ENCODE data around the gene CELF4. TPM values are rescaled to one million over a fixed set of nuclear protein-coding genes. Genes with fewer than 3 reads are reported as not detected.

CELF4 gene
- total RNA-seq, 2 donors from 2014 or later: 0.22 to 3.9 TPM

DNA sequence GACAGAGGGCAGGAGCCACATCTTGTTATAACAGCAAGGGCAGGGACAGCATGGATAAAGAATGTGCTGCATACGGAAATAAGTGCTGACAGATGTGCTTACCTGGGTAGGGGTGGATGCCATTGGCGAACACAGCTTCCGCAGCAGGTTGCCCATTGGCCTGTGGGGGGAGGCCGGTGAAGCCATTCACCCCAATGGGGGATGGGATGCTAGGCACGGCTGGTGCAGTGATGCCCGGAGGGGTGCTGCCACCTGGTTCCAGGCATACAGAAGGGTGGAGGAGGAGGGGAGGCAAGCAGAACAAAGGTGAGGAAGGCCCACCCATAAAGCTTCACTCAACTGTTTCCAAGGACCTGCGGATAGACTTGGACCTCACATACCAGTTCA is 294.9 kb downstream of the CELF4 start:
- no peak for DNase-seq (ENCODE audit: low spot score)
- no peaks in the 10 kb centered on the region for H3K9me3 ChIP-seq
- no peaks in the 10 kb centered on the region for H3K4me1 ChIP-seq
- H3K4me3 ChIP-seq: no peak overlapping the region
- H3K27ac ChIP-seq: no peak overlapping the region
- TF ChIP-seq, protein P1, sequence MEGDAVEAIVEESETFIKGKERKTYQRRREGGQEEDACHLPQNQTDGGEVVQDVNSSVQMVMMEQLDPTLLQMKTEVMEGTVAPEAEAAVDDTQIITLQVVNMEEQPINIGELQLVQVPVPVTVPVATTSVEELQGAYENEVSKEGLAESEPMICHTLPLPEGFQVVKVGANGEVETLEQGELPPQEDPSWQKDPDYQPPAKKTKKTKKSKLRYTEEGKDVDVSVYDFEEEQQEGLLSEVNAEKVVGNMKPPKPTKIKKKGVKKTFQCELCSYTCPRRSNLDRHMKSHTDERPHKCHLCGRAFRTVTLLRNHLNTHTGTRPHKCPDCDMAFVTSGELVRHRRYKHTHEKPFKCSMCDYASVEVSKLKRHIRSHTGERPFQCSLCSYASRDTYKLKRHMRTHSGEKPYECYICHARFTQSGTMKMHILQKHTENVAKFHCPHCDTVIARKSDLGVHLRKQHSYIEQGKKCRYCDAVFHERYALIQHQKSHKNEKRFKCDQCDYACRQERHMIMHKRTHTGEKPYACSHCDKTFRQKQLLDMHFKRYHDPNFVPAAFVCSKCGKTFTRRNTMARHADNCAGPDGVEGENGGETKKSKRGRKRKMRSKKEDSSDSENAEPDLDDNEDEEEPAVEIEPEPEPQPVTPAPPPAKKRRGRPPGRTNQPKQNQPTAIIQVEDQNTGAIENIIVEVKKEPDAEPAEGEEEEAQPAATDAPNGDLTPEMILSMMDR (IDR thresholded peaks at IDR 0.05): no peak
- no peaks in the 10 kb centered on the region for H3K36me3 ChIP-seq
- peaks cover 0 to 11% of the 10 kb centered on the region in 2 donors for H3K27me3 ChIP-seq

DNA sequence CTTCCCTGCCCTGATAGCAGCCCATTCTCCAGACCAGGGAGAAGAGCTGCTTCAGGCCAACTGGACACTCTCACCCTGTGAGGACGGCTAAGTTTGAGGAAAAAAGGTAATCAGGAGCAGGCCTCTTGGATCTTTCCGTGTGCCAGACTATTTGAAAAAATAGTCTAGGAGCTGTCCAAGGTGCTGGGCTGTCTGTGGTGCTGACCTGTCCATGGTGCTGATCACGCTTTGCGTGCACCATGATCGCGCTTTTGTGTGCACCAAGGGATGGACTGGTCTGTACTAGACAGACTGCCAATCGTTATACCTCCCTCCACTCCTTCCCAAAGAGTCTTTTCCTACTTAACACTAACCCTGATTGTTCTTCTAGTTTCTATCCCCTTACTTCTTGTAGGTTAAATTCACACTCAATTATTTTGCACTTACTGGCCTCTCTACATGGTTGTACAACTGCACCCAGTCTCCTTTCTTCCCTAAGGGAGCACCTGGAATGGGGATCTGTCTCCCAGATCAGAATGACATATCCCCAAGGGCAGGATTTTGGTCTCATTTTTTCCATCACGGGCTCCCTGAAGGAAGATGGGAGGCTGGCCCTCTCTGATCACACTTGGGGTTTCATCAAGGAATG is 295.4 kb downstream of the CELF4 start:
- H3K36me3 ChIP-seq: no peaks in the 10 kb centered on the region
- no peaks in the 10 kb centered on the region for H3K9me3 ChIP-seq
- no peaks in the 10 kb centered on the region for H3K4me1 ChIP-seq
- H3K27ac ChIP-seq: no peak overlapping the region
- TF ChIP-seq, protein P1 (IDR thresholded peaks at IDR 0.05): no peak
- no peak overlapping the region for H3K4me3 ChIP-seq
- H3K27me3 ChIP-seq: peaks cover 0 to 11% of the 10 kb centered on the region in 2 donors
- no peak for DNase-seq (ENCODE audit: low spot score)

DNA sequence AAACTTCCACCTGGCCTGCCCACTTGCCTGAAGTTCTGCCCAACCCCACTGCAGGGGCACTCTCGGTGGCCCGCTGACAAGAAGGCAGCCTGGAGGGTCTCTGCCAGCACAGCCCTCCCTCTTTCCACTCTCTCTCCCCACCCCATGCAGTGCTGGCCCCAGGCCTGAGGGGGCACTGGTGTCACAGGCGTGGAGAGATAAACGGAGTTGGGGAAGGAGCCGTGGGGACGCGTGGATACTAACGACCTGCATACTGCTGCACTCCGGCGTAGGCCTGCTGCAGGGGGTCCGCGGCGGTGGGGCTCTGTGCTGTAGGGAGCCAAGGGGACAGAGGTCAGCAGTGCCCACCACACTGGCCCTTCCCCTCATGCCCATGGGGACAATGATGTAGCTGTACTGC is 299.3 kb downstream of the CELF4 start:
- no peak overlapping the region for H3K27ac ChIP-seq
- H3K4me1 ChIP-seq: no peaks in the 10 kb centered on the region
- no peaks in the 10 kb centered on the region for H3K27me3 ChIP-seq
- no peak overlapping the region for H3K4me3 ChIP-seq
- no peaks in the 10 kb centered on the region for H3K9me3 ChIP-seq
- DNase-seq (ENCODE audit: low spot score): no peak
- no peaks in the 10 kb centered on the region for H3K36me3 ChIP-seq
- TF ChIP-seq, protein P1 (IDR thresholded peaks at IDR 0.05): no peak

DNA sequence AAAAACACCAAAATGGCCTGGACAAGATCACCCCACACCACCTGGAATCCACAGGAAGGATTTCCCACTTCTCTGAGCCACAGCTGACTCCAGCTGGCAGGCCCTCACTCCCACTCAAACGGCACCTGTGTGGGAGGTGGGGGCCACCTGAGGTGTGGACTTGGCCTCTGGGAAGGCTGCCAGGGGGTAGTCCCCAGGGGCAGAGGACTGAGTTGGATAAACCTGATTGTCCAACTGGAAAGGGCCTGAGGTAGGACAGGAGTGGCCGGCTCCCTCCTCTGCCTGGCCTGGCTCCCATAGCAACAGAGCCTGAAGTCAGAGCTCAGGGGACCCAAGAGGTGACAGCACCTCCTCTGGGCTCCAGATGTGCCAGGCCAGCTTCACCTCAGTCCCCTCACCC is 300.2 kb downstream of the CELF4 start:
- Histone ChIP-seq H3K27me3 (no peaks in the 10 kb centered on the region), H3K36me3 (no peaks in the 10 kb centered on the region), H3K4me3 (no peak overlapping the region), H3K4me1 (no peaks in the 10 kb centered on the region), H3K27ac (no peak overlapping the region), H3K9me3 (no peaks in the 10 kb centered on the region)
- TF ChIP-seq, protein P1 (IDR thresholded peaks at IDR 0.05): no peak
- DNase-seq (ENCODE audit: low spot score): no peak

DNA sequence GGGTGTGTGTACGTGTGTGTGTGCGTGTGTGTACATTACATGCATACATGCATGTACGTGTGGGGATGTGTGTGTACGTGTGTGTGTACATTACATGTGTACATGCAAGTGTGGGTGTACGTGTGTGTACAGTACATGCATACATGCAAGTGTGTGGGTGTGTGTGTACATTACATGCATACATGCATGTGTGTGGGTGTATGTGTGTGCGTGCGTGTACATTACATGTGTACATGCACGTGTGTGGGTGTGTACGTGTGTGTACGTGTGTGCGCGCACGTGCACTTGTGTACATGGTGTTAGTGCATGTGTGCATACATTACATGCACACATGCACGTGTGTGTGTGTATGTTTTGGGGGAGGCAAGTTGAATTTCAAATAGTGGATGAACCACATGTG is 300.6 kb downstream of the CELF4 start:
- no peak overlapping the region for H3K4me3 ChIP-seq
- no peaks in the 10 kb centered on the region for H3K9me3 ChIP-seq
- H3K36me3 ChIP-seq: no peaks in the 10 kb centered on the region
- H3K27me3 ChIP-seq: no peaks in the 10 kb centered on the region
- H3K4me1 ChIP-seq: no peaks in the 10 kb centered on the region
- TF ChIP-seq, protein P1 (IDR thresholded peaks at IDR 0.05): no peak
- no peak overlapping the region for H3K27ac ChIP-seq
- DNase-seq (ENCODE audit: low spot score): no peak

DNA sequence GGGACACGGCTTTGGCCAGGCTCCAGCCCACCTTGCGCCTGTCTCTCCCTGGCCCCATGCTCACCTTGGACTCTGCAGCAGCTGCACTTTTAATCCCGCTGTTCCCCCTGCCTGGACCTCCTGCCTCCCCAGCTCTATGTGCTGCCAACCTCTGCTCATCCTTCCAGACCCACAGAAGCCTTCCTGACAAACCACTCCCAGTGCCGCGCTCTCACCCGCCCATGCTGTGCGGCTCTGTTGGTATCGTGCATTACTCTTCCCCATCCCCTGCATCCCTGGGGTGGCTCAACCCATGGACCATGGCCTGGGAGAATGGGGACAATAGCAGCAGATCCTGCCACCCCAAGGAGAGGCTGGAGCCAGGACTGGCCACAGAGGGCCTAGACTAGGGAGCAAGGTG is 303.6 kb downstream of the CELF4 start:
- no peaks in the 10 kb centered on the region for H3K4me1 ChIP-seq
- H3K9me3 ChIP-seq: no peaks in the 10 kb centered on the region
- no peak overlapping the region for H3K4me3 ChIP-seq
- H3K27me3 ChIP-seq: no peaks in the 10 kb centered on the region
- TF ChIP-seq, protein P1 (IDR thresholded peaks at IDR 0.05): no peak
- DNase-seq (ENCODE audit: low spot score): no peak
- H3K27ac ChIP-seq: no peak overlapping the region
- H3K36me3 ChIP-seq: no peaks in the 10 kb centered on the region

All from right atrium auricular region (tissue), 2 donors.